ACC112 (cell line): Measurements from ENCODE around the gene RPF1.
A peak's percentile ranks its signal among the peaks of the same experiment; 100 is the strongest.

ENCODE experiments used
- H2AFZ ChIP-seq: fragments of 200-600 bp; sonication (generic); one replicate; pipeline ENCODE4 v1.6.0; 2017; ENCODE audit warnings: antibody characterized with exemption, low read length; ENCODE audit not compliant: unreplicated experiment
- H3K27ac ChIP-seq: fragments of 200-600 bp; sonication (generic); 2 replicates; pipeline ENCODE4 v1.5.1; 2014; ENCODE audit warnings: low read depth, mild to moderate bottlenecking, antibody characterized with exemption, low read length, moderate library complexity
- H3K27me3 ChIP-seq: fragments of 200-600 bp; sonication (generic); 2 replicates; pipeline ENCODE4 v1.6.1; 2014; ENCODE audit warnings: mild to moderate bottlenecking, antibody characterized with exemption, low read length, moderate library complexity, mixed read lengths; ENCODE audit not compliant: insufficient read depth
- H3K36me3 ChIP-seq: fragments of 200-600 bp; sonication (generic); 2 replicates; pipeline ENCODE4 v1.6.1; 2016; ENCODE audit warnings: mild to moderate bottlenecking, antibody characterized with exemption, low read length, moderate library complexity, mixed read lengths; ENCODE audit not compliant: insufficient read depth
- H3K4me1 ChIP-seq: fragments of 200-600 bp; sonication (generic); one replicate; pipeline ENCODE4 v1.6.1; 2016; ENCODE audit warnings: low read length, mixed read lengths; ENCODE audit not compliant: insufficient read depth, unreplicated experiment, control insufficient read depth
- H3K4me3 ChIP-seq: fragments of 200-600 bp; sonication (generic); 2 replicates; pipeline ENCODE4 v1.5.1; 2014; ENCODE audit warnings: mild to moderate bottlenecking, low read depth, low read length
- H3K79me2 ChIP-seq: fragments of 200-600 bp; sonication (generic); one replicate; pipeline ENCODE4 v1.6.0; 2016; ENCODE audit warnings: low read length; ENCODE audit not compliant: control insufficient read depth, unreplicated experiment, insufficient read depth

The RPF1 gene

GRCh38 chr1:84508510-84508909 is 29.4 kb downstream of the RPF1 start:
- Histone ChIP-seq H3K79me2 (peaks cover 35% of the 10 kb centered on the region), H3K36me3 (peaks cover 9% of the 10 kb centered on the region; the same call in 1 of the 2 replicates), H3K27me3 (no peaks in the 10 kb centered on the region), H3K4me3 (no peak overlapping the region), H3K27ac (no peak overlapping the region), H3K4me1 (peaks cover 12% of the 10 kb centered on the region), H2AFZ (no peak overlapping the region)

GRCh38 chr1:84509029-84509428 is 30.0 kb downstream of the RPF1 start:
- Histone ChIP-seq H3K4me1 (peaks cover 6% of the 10 kb centered on the region), H3K27ac (no peak overlapping the region), H3K27me3 (no peaks in the 10 kb centered on the region), H3K36me3 (peaks cover 9% of the 10 kb centered on the region; the same call in 1 of the 2 replicates), H3K79me2 (peaks cover 30% of the 10 kb centered on the region), H2AFZ (no peak overlapping the region), H3K4me3 (no peak overlapping the region)

GRCh38 chr1:84510165-84510564 is 31.1 kb downstream of the RPF1 start:
- no peak overlapping the region for H3K27ac ChIP-seq
- peaks cover 9% of the 10 kb centered on the region; the same call in 1 of the 2 replicates for H3K36me3 ChIP-seq
- peaks cover 18% of the 10 kb centered on the region for H3K79me2 ChIP-seq
- no peaks in the 10 kb centered on the region for H3K27me3 ChIP-seq
- H2AFZ ChIP-seq: no peak overlapping the region
- no peak overlapping the region for H3K4me3 ChIP-seq
- H3K4me1 ChIP-seq: peaks cover 3% of the 10 kb centered on the region

- H3K27me3 ChIP-seq: no peaks in the 10 kb centered on the region
- no peak overlapping the region for H2AFZ ChIP-seq
- H3K27ac ChIP-seq: no peak overlapping the region
- H3K36me3 ChIP-seq: peaks cover 9% of the 10 kb centered on the region; the same call in 1 of the 2 replicates
- peaks cover 13% of the 10 kb centered on the region for H3K79me2 ChIP-seq
- peaks cover 3% of the 10 kb centered on the region for H3K4me1 ChIP-seq
- H3K4me3 ChIP-seq: no peak overlapping the region
Measured at GRCh38 chr1:84510668-84511067, 31.6 kb downstream of the RPF1 start.

GRCh38 chr1:84524590-84524989 is 45.5 kb downstream of the RPF1 start:
- Histone ChIP-seq H3K27me3 (no peaks in the 10 kb centered on the region), H3K4me3 (no peak overlapping the region), H3K79me2 (no peaks in the 10 kb centered on the region), H3K36me3 (0 out of 2 replicates have a peak, but pooled peaks cover 6% of the 10 kb centered on the region), H3K4me1 (no peaks in the 10 kb centered on the region), H2AFZ (no peak overlapping the region), H3K27ac (no peak overlapping the region)

- H3K27ac ChIP-seq: no peak overlapping the region
- no peaks in the 10 kb centered on the region for H3K79me2 ChIP-seq
- no peak overlapping the region for H3K4me3 ChIP-seq
- no peak overlapping the region for H2AFZ ChIP-seq
- H3K4me1 ChIP-seq: no peaks in the 10 kb centered on the region
- no peaks in the 10 kb centered on the region for H3K27me3 ChIP-seq
- peaks cover 8% of the 10 kb centered on the region; the same call in 1 of the 2 replicates for H3K36me3 ChIP-seq
Measured at GRCh38 chr1:84525779-84526178, 46.7 kb downstream of the RPF1 start.

GRCh38 chr1:84538599-84538998 is 59.5 kb downstream of the RPF1 start:
- peaks cover 4% of the 10 kb centered on the region for H3K4me1 ChIP-seq
- H3K4me3 ChIP-seq: no peak overlapping the region
- peaks cover 10% of the 10 kb centered on the region for H3K36me3 ChIP-seq
- H3K27ac ChIP-seq: no peak overlapping the region
- H2AFZ ChIP-seq: no peak overlapping the region
- no peaks in the 10 kb centered on the region for H3K27me3 ChIP-seq
- no peaks in the 10 kb centered on the region for H3K79me2 ChIP-seq

GRCh38 chr1:84539972-84540371 is 60.9 kb downstream of the RPF1 start:
- Histone ChIP-seq H2AFZ (no peak overlapping the region), H3K4me3 (no peak overlapping the region), H3K36me3 (peaks cover 10% of the 10 kb centered on the region), H3K4me1 (peaks cover 4% of the 10 kb centered on the region), H3K27me3 (no peaks in the 10 kb centered on the region), H3K27ac (no peak overlapping the region), H3K79me2 (no peaks in the 10 kb centered on the region)

GRCh38 chr1:84540759-84541158 is 61.7 kb downstream of the RPF1 start:
- Histone ChIP-seq H3K27ac (no peak overlapping the region; the same call in 1 of the 2 replicates), H3K4me3 (peak overlapping the region; percentile 47; the same call in 1 of the 2 replicates), H3K36me3 (peaks cover 10% of the 10 kb centered on the region), H3K4me1 (peaks cover 4% of the 10 kb centered on the region), H3K79me2 (no peaks in the 10 kb centered on the region), H3K27me3 (no peaks in the 10 kb centered on the region), H2AFZ (peak overlapping the region; percentile 9)

- Histone ChIP-seq H3K27me3 (no peaks in the 10 kb centered on the region), H2AFZ (no peak overlapping the region), H3K4me3 (no peak overlapping the region), H3K79me2 (no peaks in the 10 kb centered on the region), H3K27ac (no peak overlapping the region), H3K4me1 (peaks cover 4% of the 10 kb centered on the region), H3K36me3 (peaks cover 10% of the 10 kb centered on the region)
Measured at GRCh38 chr1:84541679-84542078, 62.6 kb downstream of the RPF1 start.
